Measurements from ENCODE around the gene CELF5.
A peak's percentile ranks its signal among the peaks of the same experiment; 100 is the strongest.

Gene CELF5

GRCh38 chr19:3203805-3204645, 20.4 kb upstream of the CELF5 start:
- ChIA-PET CTCF (interaction anchor here (1.0 kb wide), 1 partner anchor 238 kb away, joined by 6 read pairs; no protein-coding TSS in a partner anchor), POLR2A (ENCODE audit: low non-redundant PET) (no interaction called here)
- no peak for DNase-seq (ENCODE audit: low spot score)
- TF ChIP-seq, protein P1, sequence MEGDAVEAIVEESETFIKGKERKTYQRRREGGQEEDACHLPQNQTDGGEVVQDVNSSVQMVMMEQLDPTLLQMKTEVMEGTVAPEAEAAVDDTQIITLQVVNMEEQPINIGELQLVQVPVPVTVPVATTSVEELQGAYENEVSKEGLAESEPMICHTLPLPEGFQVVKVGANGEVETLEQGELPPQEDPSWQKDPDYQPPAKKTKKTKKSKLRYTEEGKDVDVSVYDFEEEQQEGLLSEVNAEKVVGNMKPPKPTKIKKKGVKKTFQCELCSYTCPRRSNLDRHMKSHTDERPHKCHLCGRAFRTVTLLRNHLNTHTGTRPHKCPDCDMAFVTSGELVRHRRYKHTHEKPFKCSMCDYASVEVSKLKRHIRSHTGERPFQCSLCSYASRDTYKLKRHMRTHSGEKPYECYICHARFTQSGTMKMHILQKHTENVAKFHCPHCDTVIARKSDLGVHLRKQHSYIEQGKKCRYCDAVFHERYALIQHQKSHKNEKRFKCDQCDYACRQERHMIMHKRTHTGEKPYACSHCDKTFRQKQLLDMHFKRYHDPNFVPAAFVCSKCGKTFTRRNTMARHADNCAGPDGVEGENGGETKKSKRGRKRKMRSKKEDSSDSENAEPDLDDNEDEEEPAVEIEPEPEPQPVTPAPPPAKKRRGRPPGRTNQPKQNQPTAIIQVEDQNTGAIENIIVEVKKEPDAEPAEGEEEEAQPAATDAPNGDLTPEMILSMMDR (conservative IDR thresholded peaks at IDR 0.05; ENCODE audit: low read depth): no peak
- peak overlapping the region; percentile 28; the same call in 1 of the 2 replicates for H3K27ac ChIP-seq

- POLR2A ChIA-PET (ENCODE audit: low non-redundant PET): no interaction called here
- no peak for DNase-seq (ENCODE audit: low spot score)
- CTCF ChIA-PET: no interaction called here
- TF ChIP-seq, protein P1 (conservative IDR thresholded peaks at IDR 0.05; ENCODE audit: low read depth): no peak
- H3K27ac ChIP-seq: peak overlapping the region; percentile 14
Measured at GRCh38 chr19:3204646-3205275, 19.7 kb upstream of the CELF5 start.

GRCh38 chr19:3206216-3206953, 18.1 kb upstream of the CELF5 start:
- no peak for DNase-seq (ENCODE audit: low spot score)
- CTCF ChIA-PET: interaction anchor here (0.6 kb wide), 1 partner anchor 67 kb away, joined by 7 read pairs; no protein-coding TSS in a partner anchor
- POLR2A ChIA-PET (ENCODE audit: low non-redundant PET): no interaction called here
- TF ChIP-seq, protein P1 (conservative IDR thresholded peaks at IDR 0.05; ENCODE audit: low read depth): no peak
- H3K27ac ChIP-seq: peak overlapping the region; percentile 14; the same call in 1 of the 2 replicates

- TF ChIP-seq, protein P1 (conservative IDR thresholded peaks at IDR 0.05; ENCODE audit: low read depth): no peak
- no peak for DNase-seq (ENCODE audit: low spot score)
- H3K27ac ChIP-seq: peak overlapping the region; percentile 14; the same call in 1 of the 2 replicates
- ChIA-PET CTCF (interaction anchor here (0.6 kb wide), 2 partner anchors 171 to 199 kb away, joined by 4 to 5 read pairs; no protein-coding TSS in a partner anchor), POLR2A (ENCODE audit: low non-redundant PET) (interaction anchor here (0.5 kb wide), 1 partner anchor 237 kb away, joined by 6 read pairs; no protein-coding TSS in a partner anchor)
Measured at GRCh38 chr19:3207461-3208242, 16.8 kb upstream of the CELF5 start.

- ChIA-PET POLR2A (ENCODE audit: low non-redundant PET) (interaction anchor here (0.5 kb wide), 1 partner anchor 238 kb away, joined by 6 read pairs; no protein-coding TSS in a partner anchor), CTCF (interaction anchor here (0.6 to 0.7 kb wide), 4 partner anchors 18 to 200 kb away, joined by 3 to 5 read pairs (median 4); no protein-coding TSS in a partner anchor)
- peak overlapping the region; percentile 4; the same call in 1 of the 2 replicates for H3K27ac ChIP-seq
- TF ChIP-seq, protein P1 (conservative IDR thresholded peaks at IDR 0.05; ENCODE audit: low read depth): no peak
- DNase-seq (ENCODE audit: low spot score): no peak
Measured at GRCh38 chr19:3208317-3209207, 15.9 kb upstream of the CELF5 start.

Measured in RWPE1 (cell line).